ENCODE data around the gene ROBO1. TPM values are rescaled to one million over a fixed set of nuclear protein-coding genes. Genes with fewer than 3 reads are reported as not detected.

ROBO1 gene
- total and polyA plus RNA-seq, 2 of the 13 experiments (the other 11 are each of a cell fraction or from before 2014, with no cell fraction given), result 52.2 to 71.0 TPM

- TF ChIP-seq BCLAF1 (IDR thresholded peaks at IDR 0.05) (no peak), ZNF205 (CRISPR knock-in tag; IDR thresholded peaks at IDR 0.05) (0 out of 2 replicates have a peak, but pooled peaks have one; percentile 24), ZNF724P (CRISPR knock-in tag; IDR thresholded peaks at IDR 0.05; ENCODE audit: borderline replicate concordance) (no peak), CENPT (CRISPR knock-in tag; IDR thresholded peaks at IDR 0.05; ENCODE audit: low read depth) (no peak), SAP130 (CRISPR knock-in tag; IDR thresholded peaks at IDR 0.05; ENCODE audit: low read depth) (peak; percentile 36; the same call in 1 of the 2 replicates), ZSCAN21 (CRISPR knock-in tag; IDR thresholded peaks at IDR 0.05; ENCODE audit: borderline replicate concordance) (no peak), FOXM1 (CRISPR knock-in tag; IDR thresholded peaks at IDR 0.05) (no peak), TP53 (CRISPR knock-in tag; conservative IDR thresholded peaks at IDR 0.05) (no peak), ZNF891 (CRISPR knock-in tag; IDR thresholded peaks at IDR 0.05) (no peak), ZNF878 (CRISPR knock-in tag; IDR thresholded peaks at IDR 0.05) (no peak), RARA (CRISPR knock-in tag; IDR thresholded peaks at IDR 0.05) (0 out of 2 replicates have a peak, but pooled peaks have one; percentile 4), SMAD3 (CRISPR knock-in tag; IDR thresholded peaks at IDR 0.05) (no peak), ZBTB20 (CRISPR knock-in tag; IDR thresholded peaks at IDR 0.05; ENCODE audit: borderline replicate concordance, low read depth) (no peak), ZNF788 (CRISPR knock-in tag; IDR thresholded peaks at IDR 0.05; ENCODE audit: borderline replicate concordance) (no peak), NR1H2 (CRISPR knock-in tag; IDR thresholded peaks at IDR 0.05; ENCODE audit: borderline replicate concordance, low read depth) (no peak), E2F5 (CRISPR knock-in tag; conservative IDR thresholded peaks at IDR 0.05) (no peak), SMAD1 (CRISPR knock-in tag; IDR thresholded peaks at IDR 0.05; ENCODE audit: borderline replicate concordance, low read depth) (no peak), ZNF282 (IDR thresholded peaks at IDR 0.05; ENCODE audit: partially characterized antibody) (no peak), YEATS2 (CRISPR knock-in tag; IDR thresholded peaks at IDR 0.05; ENCODE audit: borderline replicate concordance) (no peak), ZBTB7A (CRISPR knock-in tag; IDR thresholded peaks at IDR 0.05) (no peak), ARNT (IDR thresholded peaks at IDR 0.05) (no peak), REL (CRISPR knock-in tag; conservative IDR thresholded peaks at IDR 0.05) (no peak), ZNF275 (CRISPR knock-in tag; IDR thresholded peaks at IDR 0.05; ENCODE audit: borderline replicate concordance) (no peak; the same call in 1 of the 2 replicates), NFYC (CRISPR knock-in tag; IDR thresholded peaks at IDR 0.05) (no peak)
Measured at GRCh38 chr3:79018671-79019136, 749.1 kb downstream of the ROBO1 start (continued).
